Mucosa of rectum (tissue), 2 donors: ENCODE measurements around the gene USP48.

Experiments used
- H3K27ac ChIP-seq, 2 donors: one replicate each; pipeline ENCODE4 v1.7.0; 2013; ENCODE audit warnings: inconsistent platforms in 2 of 2, low read depth in 2 of 2, low read length in 2 of 2
- H3K27me3 ChIP-seq, 2 donors: one replicate each; pipeline ENCODE4 v1.7.0; 2013; ENCODE audit warnings: low read length in 2 of 2; ENCODE audit not compliant: control insufficient read depth in 2 of 2, insufficient read depth in 2 of 2
- H3K36me3 ChIP-seq, 2 donors: one replicate each; pipeline ENCODE4 v1.7.0; 2013; ENCODE audit warnings: low read length in 2 of 2; ENCODE audit not compliant: control insufficient read depth in 2 of 2, insufficient read depth in 2 of 2
- H3K4me1 ChIP-seq, 2 donors: one replicate each; pipeline ENCODE4 v1.7.0; 2013; ENCODE audit warnings: low read length in 2 of 2, mild to moderate bottlenecking in 1 of 2; ENCODE audit not compliant: control insufficient read depth in 2 of 2, insufficient read depth in 2 of 2
- H3K4me3 ChIP-seq, 2 donors: one replicate each; pipeline ENCODE4 v1.7.0; 2013; ENCODE audit warnings: low read length in 2 of 2
- H3K9ac ChIP-seq, 2 donors: one replicate each; pipeline ENCODE4 v1.7.0; 2013; ENCODE audit warnings: low read length in 2 of 2, low read depth in 1 of 2, mild to moderate bottlenecking in 1 of 2
- H3K9me3 ChIP-seq, 2 donors: one replicate each; pipeline ENCODE4 v1.7.0; 2013; ENCODE audit warnings: low read length in 2 of 2; ENCODE audit not compliant: control insufficient read depth in 2 of 2
- donor health status: healthy.
- donor health status: Normal muscosa, but diverticular disease.

USP48 gene

DNA sequence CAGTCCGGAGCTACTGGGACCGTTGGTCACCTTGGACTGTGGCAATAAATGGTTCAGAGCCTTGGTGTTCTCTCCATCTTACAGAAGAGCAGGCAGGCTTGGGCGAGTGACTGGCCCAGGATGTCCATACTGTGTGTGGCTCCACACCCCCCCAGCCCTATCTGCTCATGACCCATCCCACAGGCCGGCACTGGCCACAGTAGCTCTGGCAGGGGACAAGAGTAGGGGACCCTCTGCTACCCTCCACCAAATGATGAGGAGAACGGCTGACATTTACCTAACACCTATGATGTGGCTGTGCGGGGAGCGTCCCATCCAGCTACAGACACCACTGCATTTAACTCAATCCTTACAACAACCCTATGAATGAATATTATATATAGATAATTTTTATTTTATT is 42.4 kb upstream of the USP48 start:
- peaks cover 33 to 37% of the 10 kb centered on the region in 2 donors for H3K36me3 ChIP-seq

DNA sequence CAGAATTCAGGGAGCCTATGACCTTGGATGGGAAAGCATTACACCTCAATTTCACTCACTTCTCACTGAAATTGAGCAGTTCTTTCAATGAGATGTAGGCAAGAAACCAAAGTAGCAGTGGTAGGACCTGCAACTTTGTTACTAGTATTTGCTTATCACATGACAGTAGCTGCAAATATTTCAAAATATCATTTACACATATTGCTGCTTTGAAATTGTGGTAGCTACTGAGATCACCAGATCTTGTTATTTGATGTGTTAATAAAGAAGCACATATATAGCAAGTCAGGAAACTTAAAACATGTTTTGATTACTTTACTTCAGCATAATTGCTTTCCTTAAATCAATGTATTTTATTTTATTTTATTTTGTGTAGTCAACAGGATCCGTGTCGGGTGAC is 42.0 kb upstream of the USP48 start:
- H3K27me3 ChIP-seq: no peaks in the 10 kb centered on the region
- peaks cover 32 to 35% of the 10 kb centered on the region in 2 donors for H3K36me3 ChIP-seq
- H3K4me3 ChIP-seq: no peak overlapping the region
- no peak overlapping the region for H3K9ac ChIP-seq
- no peak overlapping the region for H3K27ac ChIP-seq
- H3K4me1 ChIP-seq: no peaks in the 10 kb centered on the region
- no peaks in the 10 kb centered on the region for H3K9me3 ChIP-seq

More for the DNA sequence above, 42.4 kb upstream of the USP48 start:
- Histone ChIP-seq H3K27me3 (no peaks in the 10 kb centered on the region), H3K9me3 (no peaks in the 10 kb centered on the region), H3K4me3 (no peak overlapping the region), H3K9ac (no peak overlapping the region), H3K27ac (no peak overlapping the region), H3K4me1 (no peaks in the 10 kb centered on the region)

DNA sequence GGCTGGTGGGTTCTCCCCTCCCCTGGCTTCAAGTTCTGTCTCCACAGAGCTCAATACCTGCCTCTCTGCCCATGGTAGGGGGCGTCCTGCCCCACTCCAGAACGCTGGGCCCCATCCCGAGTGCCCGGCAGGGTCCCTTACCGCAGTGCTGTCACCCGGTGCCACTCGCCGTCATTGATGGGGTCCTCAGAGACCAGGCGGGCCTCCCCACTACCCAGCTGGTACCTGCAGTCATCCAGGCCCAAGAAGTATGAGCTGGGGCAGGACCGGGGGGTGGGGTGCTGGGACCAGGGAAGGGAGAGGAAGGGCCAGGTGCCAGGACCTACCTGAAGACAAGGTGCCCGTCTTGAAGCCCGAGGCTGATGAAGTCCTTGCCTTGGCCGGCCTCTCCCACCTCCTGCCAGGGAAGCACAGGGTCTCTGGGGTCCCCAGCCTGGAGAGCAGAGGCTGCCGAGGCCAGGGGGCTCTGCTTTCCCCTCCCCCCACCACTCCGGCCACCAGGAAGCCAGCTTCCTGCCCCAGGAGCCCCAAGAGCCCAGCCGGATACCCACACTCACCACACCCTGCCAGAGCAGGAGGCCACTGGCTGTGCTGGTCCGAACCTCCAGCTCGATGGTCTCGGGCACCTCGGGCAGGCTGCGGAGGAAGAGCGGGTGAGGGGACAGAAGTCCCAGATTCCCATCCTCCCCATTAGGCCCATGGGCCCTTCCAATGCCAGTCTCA is 41.2 kb upstream of the USP48 start:
- Histone ChIP-seq H3K9ac (no peak overlapping the region), H3K9me3 (no peaks in the 10 kb centered on the region), H3K36me3 (peaks cover 25 to 28% of the 10 kb centered on the region in 2 donors), H3K4me1 (no peaks in the 10 kb centered on the region), H3K4me3 (no peak overlapping the region), H3K27ac (no peak overlapping the region), H3K27me3 (no peaks in the 10 kb centered on the region)

DNA sequence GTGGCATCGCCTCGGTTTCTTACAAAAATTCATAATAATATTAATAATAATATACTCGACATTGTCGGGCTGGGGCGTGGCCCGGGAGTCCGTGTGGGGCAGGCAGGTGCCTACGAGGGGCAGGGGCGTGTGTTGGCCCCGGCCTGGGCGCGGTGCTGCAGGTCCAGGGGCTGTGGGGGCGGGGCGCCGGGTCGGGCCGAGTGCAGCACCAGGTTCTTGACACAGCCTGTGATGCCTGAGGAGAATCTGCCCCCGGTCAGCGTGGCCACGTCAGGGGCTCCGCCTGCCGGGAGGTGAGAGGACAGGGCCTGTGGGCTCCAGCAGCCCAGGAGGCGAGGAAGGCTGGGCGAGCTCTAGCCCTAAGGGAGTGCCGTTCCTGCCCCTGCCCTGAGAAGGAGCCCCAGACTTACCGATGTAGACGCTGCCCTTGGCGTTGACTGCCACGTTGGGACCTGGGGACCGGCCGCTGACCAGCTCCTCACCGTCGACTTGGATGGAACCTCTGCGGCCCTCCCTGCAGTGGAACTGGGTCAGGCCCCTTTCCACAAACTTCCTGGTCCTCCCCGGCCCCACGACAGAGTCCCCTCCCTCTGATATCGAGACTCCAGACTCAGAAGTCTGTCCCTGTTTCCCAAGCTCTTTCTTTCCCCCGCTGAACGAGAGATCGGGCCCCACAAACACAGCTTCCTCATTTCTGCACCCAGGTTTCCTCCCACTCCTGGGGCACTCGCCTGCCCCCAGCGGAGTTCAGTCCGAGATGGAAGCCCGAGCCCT is 40.4 kb upstream of the USP48 start:
- Histone ChIP-seq H3K27me3 (no peaks in the 10 kb centered on the region), H3K27ac (no peak overlapping the region)

DNA sequence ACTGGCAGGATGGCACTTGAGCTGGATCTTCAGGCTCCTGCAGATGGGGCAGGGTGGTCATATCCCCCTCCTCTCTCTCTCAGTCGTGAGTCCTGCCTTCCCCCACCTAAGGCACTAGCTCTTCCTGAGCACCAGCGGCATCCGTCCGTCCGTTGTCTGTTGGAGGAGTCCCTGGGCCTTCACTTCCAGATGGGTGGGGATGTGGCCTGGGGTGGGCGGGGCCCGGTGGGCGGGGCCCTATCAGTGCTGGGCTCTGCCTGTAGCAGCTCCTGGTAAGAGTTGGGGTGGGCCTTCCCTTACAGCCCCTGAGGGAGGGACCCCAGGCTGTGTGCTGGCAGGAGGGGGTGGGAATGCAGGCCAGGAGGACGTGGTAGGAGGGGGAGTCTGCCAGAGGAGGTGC is 39.4 kb upstream of the USP48 start:
- Histone ChIP-seq H3K4me1 (no peaks in the 10 kb centered on the region), H3K36me3 (peaks cover 9 to 12% of the 10 kb centered on the region in 2 donors), H3K9ac (no peak overlapping the region), H3K27ac (no peak overlapping the region), H3K9me3 (no peaks in the 10 kb centered on the region), H3K4me3 (no peak overlapping the region), H3K27me3 (no peaks in the 10 kb centered on the region)

More for the DNA sequence above, 40.4 kb upstream of the USP48 start:
- no peaks in the 10 kb centered on the region for H3K4me1 ChIP-seq
- H3K4me3 ChIP-seq: no peak overlapping the region
- H3K9ac ChIP-seq: no peak overlapping the region
- no peaks in the 10 kb centered on the region for H3K9me3 ChIP-seq
- peaks cover 18 to 22% of the 10 kb centered on the region in 2 donors for H3K36me3 ChIP-seq

DNA sequence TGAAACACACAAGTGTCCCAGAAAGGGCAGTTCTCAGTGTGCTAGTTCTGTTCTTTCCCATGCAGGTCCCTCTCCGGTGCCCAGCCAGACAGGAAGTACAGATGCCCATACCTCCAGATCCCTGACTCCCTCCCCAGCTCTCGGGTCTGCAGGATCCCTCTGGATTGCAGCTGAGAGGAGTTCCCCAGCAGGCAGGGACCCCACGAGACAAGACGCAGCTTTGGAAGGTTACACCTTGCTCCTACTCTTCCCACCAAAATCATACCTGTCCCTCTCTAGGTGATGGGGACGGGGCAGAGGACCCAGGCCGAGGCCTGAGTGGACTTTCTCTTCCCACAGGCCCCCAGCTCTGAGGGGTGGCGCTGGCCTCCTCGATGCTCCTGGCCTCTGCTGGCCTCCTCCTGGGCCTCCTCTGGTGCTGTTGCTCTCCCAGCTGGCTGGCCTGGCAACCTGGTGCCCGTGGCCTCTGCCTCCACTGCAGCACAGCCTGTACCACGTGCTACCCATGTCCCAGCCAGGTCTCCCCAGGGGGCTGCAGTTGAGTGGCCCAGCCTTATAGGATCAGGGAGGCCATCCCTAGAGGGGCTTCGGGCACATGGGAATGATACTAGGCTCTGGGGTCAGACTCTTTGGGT is 38.6 kb upstream of the USP48 start:
- Histone ChIP-seq H3K9ac (no peak overlapping the region), H3K4me3 (no peak overlapping the region), H3K36me3 (peaks cover 8 to 9% of the 10 kb centered on the region in 2 donors), H3K27me3 (no peaks in the 10 kb centered on the region), H3K4me1 (no peaks in the 10 kb centered on the region), H3K27ac (no peak overlapping the region), H3K9me3 (no peaks in the 10 kb centered on the region)

DNA sequence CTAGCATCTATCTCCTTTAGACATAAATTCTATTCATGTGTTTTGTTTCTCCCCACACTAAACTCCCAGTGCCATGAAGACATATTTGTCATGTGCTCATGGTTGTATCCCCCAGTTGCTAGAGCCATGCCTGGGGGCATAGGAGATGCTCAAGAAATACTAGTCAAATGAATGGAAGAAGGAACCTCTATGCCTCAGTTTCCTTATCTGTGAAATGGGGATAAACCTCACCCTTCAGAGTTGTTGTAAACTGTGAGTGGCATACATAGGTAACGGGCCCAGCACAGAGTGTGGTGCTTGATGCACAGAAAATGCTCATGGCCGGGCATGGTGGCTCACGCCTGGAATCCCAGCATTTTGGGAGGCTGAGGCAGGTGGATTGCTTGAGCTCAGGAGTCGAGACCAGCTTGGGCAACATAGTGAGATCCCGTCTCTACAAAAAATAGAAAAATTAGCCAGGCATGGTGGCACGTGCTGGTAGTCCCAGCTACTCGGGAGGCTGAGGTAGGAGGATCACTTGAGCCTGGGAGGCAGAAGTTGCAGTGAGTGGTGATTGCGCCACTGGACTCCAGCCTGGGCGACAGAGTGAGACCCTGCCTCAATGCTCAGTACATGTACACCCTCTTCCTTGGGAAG is 37.8 kb upstream of the USP48 start:
- Histone ChIP-seq H3K9ac (no peak overlapping the region), H3K27ac (no peak overlapping the region), H3K4me1 (no peaks in the 10 kb centered on the region), H3K9me3 (no peaks in the 10 kb centered on the region), H3K4me3 (no peak overlapping the region), H3K27me3 (no peaks in the 10 kb centered on the region), H3K36me3 (peaks cover 8 to 9% of the 10 kb centered on the region in 2 donors)

DNA sequence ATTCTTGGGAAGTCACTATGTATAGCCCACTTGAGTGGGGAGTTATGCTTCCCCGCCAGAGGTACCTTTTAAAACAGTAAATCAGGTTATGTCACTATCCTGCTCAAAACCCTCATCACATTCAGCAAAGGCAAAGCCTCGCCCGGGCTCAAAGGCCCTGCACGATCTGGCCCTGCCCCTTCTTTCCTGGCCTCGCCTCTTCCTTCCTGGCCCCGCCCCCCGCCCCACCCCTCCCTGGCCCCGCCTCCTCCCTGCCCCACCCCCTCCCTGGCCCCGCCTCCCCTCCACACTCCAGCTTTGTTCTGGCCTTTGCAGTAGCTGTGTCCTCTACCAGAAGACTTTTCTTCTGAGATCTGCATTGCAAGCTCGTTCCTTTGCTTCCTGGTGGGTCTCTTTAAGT is 35.7 kb upstream of the USP48 start:
- H3K4me1 ChIP-seq: no peaks in the 10 kb centered on the region

DNA sequence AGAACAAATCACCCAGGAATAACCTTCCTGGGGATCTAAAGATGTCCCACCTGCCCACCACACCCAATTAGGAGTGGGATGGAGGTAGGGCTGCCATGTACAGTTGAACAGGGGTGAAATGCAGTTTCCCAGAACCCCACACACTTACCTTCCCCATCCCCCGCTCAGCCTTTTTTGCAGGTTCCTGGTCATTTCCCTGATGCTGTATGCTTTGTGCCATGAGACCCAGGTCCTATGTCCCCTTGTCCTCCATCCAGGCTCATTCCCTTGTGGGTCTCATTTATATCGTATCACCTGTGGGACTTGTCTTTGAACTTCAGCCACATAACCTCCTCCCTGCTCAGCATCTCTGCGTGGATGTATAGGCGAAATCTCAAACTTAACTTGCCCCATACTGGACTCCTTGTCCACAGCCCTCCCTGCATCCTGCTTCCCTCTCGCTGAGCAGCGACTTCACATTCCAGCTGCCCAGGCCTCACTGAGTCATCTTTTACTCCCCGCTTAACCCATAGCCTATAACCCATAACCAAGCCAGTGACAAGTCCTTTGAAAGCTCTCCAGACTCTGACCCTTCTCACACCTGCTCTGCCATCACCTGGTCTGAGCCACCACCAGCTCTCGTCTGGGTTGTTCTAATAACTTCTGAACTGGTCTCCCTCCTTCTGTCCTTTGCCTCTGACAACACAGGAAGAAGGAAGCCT is 33.8 kb upstream of the USP48 start:
- Histone ChIP-seq H3K27me3 (peaks cover 0 to 2% of the 10 kb centered on the region in 2 donors), H3K36me3 (peaks cover 0 to 3% of the 10 kb centered on the region in 2 donors), H3K4me1 (no peaks in the 10 kb centered on the region), H3K4me3 (no peak overlapping the region), H3K27ac (no peak overlapping the region), H3K9me3 (no peaks in the 10 kb centered on the region), H3K9ac (no peak overlapping the region)

More for the DNA sequence above, 35.7 kb upstream of the USP48 start:
- no peaks in the 10 kb centered on the region for H3K27me3 ChIP-seq
- peaks cover 0 to 3% of the 10 kb centered on the region in 2 donors for H3K36me3 ChIP-seq
- no peak overlapping the region for H3K4me3 ChIP-seq
- H3K27ac ChIP-seq: no peak overlapping the region
- no peak overlapping the region for H3K9ac ChIP-seq
- no peaks in the 10 kb centered on the region for H3K9me3 ChIP-seq
